Putamen (tissue), 1 donor: ENCODE measurements around the gene PHOSPHO1.
"Not testable (repeated sequence)": the region's sequence is repeated elsewhere in the genome, so short reads cannot be mapped to it uniquely, and the experiment has no call there.

Source experiments
- DNase-seq: peaks from one replicate; pipeline ENCODE4 v3.0.0-alpha.2; 2016; ENCODE audit warnings: low spot score

Gene PHOSPHO1

DNA sequence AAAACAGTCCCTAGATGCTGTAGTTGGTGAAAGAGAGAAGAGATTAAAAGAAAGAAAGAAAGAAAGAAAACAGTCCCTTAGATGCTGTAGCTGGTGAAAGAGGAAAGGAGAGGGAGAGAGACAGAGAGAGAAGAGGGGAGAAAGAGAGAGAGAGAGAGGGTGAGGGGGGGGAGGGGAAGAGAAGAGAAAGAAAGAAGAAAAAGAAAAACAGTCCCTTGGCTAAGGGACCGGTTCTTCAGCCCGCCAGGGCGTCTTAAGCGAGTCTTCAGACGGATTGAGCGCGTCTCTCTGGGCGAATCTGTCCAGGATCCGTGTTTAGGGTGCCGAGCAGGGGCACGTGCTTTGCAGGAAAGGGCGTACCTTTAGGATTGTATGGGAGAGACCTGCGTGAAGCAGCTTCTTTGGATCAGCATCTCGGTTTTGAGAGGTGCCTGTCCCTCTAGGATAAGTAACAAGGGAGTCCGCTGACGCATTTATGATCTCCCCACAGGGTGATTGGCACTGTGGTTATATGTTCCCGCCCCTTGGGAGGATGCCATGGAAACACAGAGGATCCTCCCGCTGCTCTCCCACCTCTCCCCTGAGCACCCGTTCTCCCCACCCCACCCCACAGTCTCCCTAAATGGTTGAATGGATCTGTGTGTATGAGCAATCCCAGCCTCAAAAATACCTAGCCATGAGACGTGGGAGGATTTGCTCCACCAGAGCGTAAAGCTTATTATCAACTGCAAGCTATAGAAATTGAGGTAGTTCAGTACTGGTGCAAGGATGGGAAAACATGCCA lies 36.9 kb downstream of the PHOSPHO1 start:
- DNase-seq = peak; percentile 88

DNA sequence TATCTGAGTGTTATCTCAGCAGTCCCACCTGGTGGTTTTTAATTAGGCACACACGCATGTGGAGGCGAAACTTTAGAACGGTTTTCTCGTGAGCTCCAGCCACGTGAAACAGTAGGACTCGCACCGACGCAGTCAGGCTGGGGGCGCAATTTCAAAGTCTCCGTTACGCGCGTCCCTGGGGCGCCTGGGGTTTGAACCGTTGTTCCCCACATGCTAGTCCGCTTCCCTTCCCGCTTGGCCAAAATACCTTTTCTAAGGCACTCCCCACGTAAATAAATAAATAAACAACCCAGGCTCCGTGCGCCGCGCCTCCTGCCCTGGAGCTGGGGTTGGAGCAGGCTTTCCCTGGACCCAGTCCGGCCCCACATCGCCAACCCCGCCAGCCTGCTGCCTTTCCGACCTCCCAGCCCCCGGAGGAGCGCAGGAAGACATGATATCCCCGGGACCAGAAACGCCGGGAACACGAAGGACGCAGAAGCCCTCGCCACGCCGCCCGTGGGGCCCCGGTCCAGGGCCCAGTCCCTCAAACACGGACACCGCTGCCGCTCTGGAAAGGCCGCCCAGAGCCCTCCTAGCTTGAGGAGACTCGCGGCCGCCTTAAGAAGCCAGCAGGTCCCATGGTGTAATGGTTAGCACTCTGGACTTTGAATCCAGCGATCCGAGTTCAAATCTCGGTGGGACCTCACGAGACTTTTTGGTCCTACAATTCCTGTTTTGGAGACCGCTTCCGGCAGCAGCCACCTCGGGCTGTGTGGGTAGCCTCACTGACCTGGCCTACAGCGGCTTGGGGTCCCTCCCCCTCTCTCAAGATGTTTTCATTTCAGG lies 38.5 kb downstream of the PHOSPHO1 start:
- DNase-seq = peak; percentile 92

DNA sequence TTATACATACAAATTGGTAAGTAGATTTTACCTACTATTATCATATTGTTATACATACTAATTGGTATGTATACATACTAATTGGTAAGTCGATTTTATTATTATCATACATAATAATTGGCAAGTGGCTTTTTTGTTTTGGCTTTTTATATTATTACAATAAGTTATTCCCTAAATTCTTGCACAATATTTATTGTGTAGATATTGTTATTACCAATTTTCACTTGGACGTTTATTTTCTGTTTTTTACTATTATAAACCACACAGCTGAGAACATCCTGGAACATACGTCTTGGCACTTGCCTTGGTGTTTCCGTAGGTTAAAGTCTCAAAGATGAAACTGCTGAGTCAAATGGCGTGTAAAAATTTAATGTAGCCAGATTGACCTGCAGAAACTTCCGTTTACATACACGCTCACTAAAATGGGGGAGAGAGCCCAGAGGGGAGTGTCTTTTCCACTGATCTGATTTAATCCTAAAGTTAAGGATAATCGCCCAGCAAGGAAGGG lies 39.1 kb downstream of the PHOSPHO1 start:
- DNase-seq = no peak

DNA sequence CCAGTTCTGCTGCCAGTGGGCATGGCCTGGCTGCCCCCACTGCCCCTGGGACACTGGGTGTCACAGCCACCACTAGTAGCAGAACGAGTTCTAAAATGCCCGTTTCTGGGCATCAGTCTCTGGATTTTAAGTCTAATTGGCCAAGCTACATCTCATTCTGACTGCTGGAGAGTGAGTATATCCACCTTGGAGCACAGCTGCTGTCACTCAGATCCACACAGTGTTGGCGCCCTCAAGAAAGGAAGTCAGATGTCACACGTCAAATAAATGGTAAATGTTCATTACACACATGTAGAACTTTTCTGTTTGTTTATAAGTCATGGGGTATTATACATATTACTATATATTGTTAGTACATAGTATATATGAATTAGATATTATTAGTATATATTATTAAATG lies 39.7 kb downstream of the PHOSPHO1 start:
- DNase-seq = no peak

DNA sequence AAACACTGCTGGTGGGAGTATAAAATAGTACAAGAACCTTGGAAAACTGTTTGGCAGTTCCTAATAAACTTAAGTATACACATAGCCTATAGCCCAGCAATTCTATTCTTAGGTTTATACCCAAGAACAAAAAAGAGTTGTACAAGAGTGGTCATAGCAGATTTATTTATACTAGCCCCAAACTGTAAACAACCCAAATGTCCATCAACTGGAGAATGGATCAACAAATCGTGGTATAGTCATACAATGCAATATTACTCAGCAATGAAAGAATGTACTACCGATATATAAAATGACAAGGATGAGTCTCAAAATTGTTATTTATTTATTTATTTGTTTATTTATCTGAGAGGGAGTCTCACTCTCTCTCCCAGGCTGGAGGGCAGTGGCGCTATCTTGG lies 43.3 kb downstream of the PHOSPHO1 start:
- DNase-seq = no peak

DNA sequence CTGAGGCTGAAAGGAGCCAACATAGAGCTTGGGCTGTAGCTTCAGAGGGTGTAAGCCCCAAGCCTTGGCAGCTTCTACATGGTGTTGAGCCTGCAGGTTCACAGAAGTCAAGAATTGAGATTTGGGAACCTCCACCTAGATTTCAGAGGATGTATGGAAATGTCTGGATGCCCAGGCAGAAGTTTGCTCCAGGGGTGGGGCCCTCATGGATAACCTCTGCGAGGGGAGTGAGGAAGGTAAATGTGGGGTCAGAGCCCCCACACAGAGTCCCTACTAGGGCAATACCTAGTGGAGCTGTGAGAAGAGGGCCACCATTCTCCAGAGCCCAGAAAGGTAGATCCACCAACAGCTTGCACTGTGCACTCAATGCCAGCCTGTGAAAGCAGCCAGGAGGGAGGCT lies 45.2 kb downstream of the PHOSPHO1 start:
- not testable (repeated sequence) for DNase-seq

DNA sequence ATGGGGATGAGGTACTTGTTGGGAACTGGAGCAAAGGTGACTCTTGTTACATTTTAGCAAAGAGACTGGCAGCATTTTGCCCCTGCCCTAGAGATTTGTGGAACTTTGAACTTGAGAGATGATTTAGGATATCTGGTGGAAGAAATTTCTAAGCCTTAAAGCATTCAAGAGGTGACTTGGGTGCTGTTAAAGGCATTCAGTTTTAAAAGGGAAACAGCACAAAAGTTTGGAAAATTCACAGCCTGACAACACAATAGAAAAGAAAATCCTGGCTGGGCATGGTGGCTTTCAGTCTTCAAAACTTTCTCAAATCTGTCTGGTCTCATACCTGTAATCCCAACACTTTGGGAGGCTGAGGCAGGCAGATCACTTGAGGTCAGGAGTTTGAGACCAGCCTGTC lies 46.1 kb downstream of the PHOSPHO1 start:
- not testable (repeated sequence) for DNase-seq

DNA sequence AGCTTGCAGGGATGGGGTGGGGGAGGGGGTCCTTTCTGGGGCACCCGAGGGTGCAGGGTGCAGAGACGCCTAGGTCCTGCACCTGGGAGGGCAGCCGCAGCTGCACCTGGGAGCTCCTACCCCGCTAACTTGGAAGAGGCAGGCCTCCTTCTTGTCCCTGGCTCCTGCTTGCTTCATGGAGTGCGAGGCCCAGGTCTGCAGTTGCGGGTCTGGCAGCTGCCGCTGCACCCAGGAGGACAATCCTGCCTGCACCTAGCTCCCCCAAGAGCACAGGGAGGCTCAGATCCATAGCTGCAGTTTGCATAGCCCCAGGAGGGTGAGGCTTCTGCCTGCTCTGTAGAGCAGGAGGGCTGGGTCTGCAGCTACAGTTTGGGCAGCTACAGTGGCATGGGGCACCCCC lies 46.8 kb downstream of the PHOSPHO1 start:
- DNase-seq = no peak

DNA sequence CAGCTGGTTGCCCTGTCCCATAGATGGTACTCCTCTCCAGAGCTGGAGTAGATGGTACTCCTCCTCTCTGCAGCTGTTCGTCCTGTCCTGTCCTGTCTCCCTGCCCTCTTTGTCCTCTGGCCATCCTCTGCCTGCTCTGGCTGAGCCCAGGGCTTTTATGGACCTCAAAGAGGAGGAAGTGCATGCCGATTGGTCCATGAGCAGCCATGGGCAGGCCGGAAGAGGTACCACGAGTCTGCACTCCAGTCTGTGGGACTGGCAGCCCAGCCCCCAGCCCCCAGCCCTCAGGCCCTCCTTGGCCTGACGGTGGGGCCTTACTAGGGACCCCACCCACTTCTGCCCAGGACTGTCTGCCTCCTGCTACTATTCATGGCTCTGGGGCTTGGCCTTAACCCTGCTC lies 47.2 kb downstream of the PHOSPHO1 start:
- no peak for DNase-seq

DNA sequence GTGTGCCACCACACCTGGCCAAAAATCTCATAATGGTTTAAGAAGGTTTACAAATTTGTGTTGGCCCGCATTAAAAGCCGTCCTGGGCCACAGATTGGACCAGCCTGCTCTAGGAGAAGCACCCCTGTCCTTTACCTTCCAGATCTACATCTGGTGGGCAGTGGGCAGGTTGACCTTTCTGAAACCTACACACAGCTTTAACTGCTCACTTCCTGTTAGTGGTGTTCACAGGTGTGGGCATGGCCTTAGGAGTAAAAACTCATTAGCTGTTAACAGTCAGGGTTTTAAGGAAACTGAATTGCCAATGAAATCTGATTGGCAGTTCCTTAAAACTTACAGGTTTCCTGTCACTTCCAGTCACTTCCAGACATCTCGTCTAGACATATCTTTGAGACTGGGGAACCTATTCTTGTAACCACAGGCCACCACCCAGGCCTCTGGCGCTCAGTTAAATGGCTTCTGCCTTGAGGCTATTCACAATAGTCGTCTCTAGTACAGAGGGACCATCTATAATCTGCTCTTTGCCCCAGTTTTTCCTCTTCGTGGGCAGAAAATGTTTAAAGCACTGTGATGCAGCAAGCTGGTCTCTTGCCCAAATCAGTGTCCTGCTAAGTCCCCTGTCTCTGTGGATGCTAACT lies 49.5 kb downstream of the PHOSPHO1 start:
- DNase-seq = no peak

DNA sequence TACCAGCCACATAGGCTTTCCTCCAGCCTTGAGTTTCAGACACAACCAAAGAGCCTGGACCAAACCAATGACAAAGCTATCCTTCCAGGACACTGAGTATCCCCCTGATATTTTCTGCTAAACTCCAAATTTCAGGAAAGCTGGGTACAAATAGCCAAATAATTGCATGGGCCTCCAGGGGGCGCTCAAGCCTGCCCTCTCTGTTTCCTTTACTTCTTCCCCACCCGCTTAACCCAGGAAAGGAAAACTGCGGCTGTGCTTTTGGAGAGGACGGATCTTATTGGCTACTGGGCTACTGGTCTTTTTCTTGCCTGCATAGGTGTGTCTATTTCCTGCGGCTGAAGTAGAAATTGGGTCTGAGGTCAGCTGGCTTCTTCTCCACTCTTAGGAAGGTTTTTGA lies 50.3 kb downstream of the PHOSPHO1 start:
- DNase-seq = peak; percentile 25

DNA sequence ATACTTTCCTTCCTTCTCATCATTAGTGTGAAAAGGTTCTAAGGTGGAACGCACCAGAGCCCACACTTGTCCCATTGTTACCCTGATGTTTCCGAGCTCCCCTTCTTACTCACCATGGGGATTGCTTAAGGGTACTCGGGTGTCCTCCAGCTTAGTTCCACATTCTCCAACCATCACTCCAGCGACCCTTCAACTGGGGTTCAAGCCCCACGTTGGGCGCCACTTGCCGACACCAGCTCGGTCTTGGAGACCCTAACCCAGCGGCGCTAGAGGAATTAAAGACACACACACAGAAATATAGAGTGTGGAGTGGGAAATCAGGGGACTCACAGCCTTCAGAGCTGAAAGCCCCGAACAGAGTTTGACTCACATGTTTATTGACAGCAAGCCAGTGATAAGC lies 54.6 kb downstream of the PHOSPHO1 start:
- not testable (repeated sequence) for DNase-seq
